Hematopoietic multipotent progenitor cell treated with erythropoietin and hydrocortisone succinate and interleukin-3 and kit ligand, for 4 days (in vitro differentiated cells): ENCODE measurements around the gene NXN.
"Not testable (repeated sequence)": the region's sequence is repeated elsewhere in the genome, so short reads cannot be mapped to it uniquely, and the experiment has no call there.

Experiments used
- DNase-seq: peaks from one replicate; pipeline ENCODE4 v3.0.0-alpha.2; 2015

Gene NXN

GRCh38 chr17:855569-855968 lies 124.0 kb downstream of the NXN start:
- no peak for DNase-seq

- not testable (repeated sequence) for DNase-seq
Observed at GRCh38 chr17:852850-853249, 126.7 kb downstream of the NXN start.

- no peak for DNase-seq
Observed at GRCh38 chr17:852349-852748, 127.2 kb downstream of the NXN start.

- DNase-seq, result no peak
Observed at GRCh38 chr17:851924-852323, 127.7 kb downstream of the NXN start.

GRCh38 chr17:850851-851763 lies 128.5 kb downstream of the NXN start:
- no peak for DNase-seq

- no peak for DNase-seq
Observed at GRCh38 chr17:850086-850850, 129.3 kb downstream of the NXN start.

GRCh38 chr17:848402-848801 lies 131.2 kb downstream of the NXN start:
- no peak for DNase-seq

GRCh38 chr17:846901-847843 lies 132.4 kb downstream of the NXN start:
- no peak for DNase-seq

- DNase-seq, result no peak
Observed at GRCh38 chr17:841313-841712, 138.3 kb downstream of the NXN start.

- DNase-seq, result no peak
Observed at GRCh38 chr17:838486-838885, 141.1 kb downstream of the NXN start.

- peak; percentile 4 for DNase-seq
Observed at GRCh38 chr17:836151-836550, 143.4 kb downstream of the NXN start.

- not testable (repeated sequence) for DNase-seq
Observed at GRCh38 chr17:835721-836120, 143.9 kb downstream of the NXN start.

- no peak for DNase-seq
Observed at GRCh38 chr17:835263-835662, 144.3 kb downstream of the NXN start.

GRCh38 chr17:834136-834535 lies 145.4 kb downstream of the NXN start:
- no peak for DNase-seq

GRCh38 chr17:830950-831349 lies 148.6 kb downstream of the NXN start:
- no peak for DNase-seq

GRCh38 chr17:830381-830780 lies 149.2 kb downstream of the NXN start:
- no peak for DNase-seq

GRCh38 chr17:829614-830013 lies 150.0 kb downstream of the NXN start:
- DNase-seq, result not testable (repeated sequence)

GRCh38 chr17:828761-829160 lies 150.8 kb downstream of the NXN start:
- DNase-seq, result no peak

- DNase-seq, result no peak
Observed at GRCh38 chr17:826778-827177, 152.8 kb downstream of the NXN start.

GRCh38 chr17:825216-825615 lies 154.4 kb downstream of the NXN start:
- DNase-seq, result no peak

- DNase-seq, result no peak
Observed at GRCh38 chr17:824378-824777, 155.2 kb downstream of the NXN start.

- no peak for DNase-seq
Observed at GRCh38 chr17:823501-823902, 156.1 kb downstream of the NXN start.

GRCh38 chr17:819251-819650 lies 160.3 kb downstream of the NXN start:
- no peak for DNase-seq
